Thyroid gland (tissue), 4 donors: Measurements from ENCODE around the gene APMAP.

Experiments used
- POLR2A ChIP-seq, 2 donors: fragments of 450-650 bp; IDR thresholded peaks; one replicate each; pipeline ENCODE4 v1.6.1; 2017; ENCODE audit warnings: antibody characterized with exemption in 2 of 2, mild to moderate bottlenecking in 2 of 2, moderate library complexity in 1 of 2
- TF ChIP-seq, protein P1 (sequence below), 6 experiments: fragments of 200-600 bp in 3 of 6; fragments of 450-650 bp in 3 of 6; sonication (generic) in 3 of 6; IDR thresholded peaks; one replicate each; pipeline ENCODE4 v1.5.1; 2016 to 2019; ENCODE audit warnings: antibody characterized with exemption in 6 of 6, mild to moderate bottlenecking in 2 of 6, inconsistent platforms in 1 of 6, moderate library complexity in 1 of 6

DNA sequence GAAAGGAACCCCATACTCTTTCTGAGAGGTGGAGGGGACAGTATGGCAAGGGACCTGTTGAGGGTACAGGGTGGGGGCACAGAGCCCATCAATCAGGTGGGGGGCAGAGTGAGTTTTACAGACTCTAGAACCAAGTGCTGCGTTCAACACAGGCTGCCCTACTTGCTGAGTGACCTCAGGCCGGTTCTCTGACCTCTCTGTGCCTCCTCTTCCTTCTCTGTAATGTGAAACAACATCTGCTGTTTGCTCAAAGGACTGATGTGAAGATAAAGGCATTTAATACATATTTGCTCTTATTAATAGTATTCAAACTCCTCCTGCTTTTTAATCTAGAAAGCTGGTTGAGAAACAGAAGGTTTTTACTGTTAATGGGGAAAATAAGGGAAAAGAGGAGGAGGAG is 25.9 kb upstream of the APMAP start:
- TF ChIP-seq, protein P1, sequence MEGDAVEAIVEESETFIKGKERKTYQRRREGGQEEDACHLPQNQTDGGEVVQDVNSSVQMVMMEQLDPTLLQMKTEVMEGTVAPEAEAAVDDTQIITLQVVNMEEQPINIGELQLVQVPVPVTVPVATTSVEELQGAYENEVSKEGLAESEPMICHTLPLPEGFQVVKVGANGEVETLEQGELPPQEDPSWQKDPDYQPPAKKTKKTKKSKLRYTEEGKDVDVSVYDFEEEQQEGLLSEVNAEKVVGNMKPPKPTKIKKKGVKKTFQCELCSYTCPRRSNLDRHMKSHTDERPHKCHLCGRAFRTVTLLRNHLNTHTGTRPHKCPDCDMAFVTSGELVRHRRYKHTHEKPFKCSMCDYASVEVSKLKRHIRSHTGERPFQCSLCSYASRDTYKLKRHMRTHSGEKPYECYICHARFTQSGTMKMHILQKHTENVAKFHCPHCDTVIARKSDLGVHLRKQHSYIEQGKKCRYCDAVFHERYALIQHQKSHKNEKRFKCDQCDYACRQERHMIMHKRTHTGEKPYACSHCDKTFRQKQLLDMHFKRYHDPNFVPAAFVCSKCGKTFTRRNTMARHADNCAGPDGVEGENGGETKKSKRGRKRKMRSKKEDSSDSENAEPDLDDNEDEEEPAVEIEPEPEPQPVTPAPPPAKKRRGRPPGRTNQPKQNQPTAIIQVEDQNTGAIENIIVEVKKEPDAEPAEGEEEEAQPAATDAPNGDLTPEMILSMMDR (IDR thresholded peaks at IDR 0.05): no peak
- no peak for TF ChIP-seq POLR2A (IDR thresholded peaks at IDR 0.05)
